HepG2 (cell line): ENCODE measurements around the gene FBRSL1. TPM values are rescaled to one million over a fixed set of nuclear protein-coding genes. Genes with fewer than 3 reads are reported as not detected.
A peak's percentile ranks its signal among the peaks of the same experiment; 100 is the strongest.

ENCODE experiments used
- GPN1 ChIP-seq: sonication (generic); formaldehyde crosslinking; IDR thresholded peaks from 2 replicates; pipeline ENCODE4 v1.5.1; 2020; ENCODE audit warnings: missing genetic modification reagents, borderline replicate concordance
- HES4 ChIP-seq: sonication (generic); formaldehyde crosslinking; IDR thresholded peaks from 2 replicates; pipeline ENCODE4 v1.9.0; 2021; ENCODE audit warnings: mild to moderate bottlenecking, missing genetic modification reagents, borderline replicate concordance
- IRF1 ChIP-seq: sonication (generic); formaldehyde crosslinking; IDR thresholded peaks from 2 replicates; pipeline ENCODE4 v1.4.0; 2020; ENCODE audit warnings: low read depth, mild to moderate bottlenecking, missing genetic modification reagents
- KDM1A ChIP-seq: IDR thresholded peaks from 2 replicates; pipeline ENCODE4 v1.6.1; 2016; ENCODE audit warnings: missing compliant biosample characterization
- MAZ ChIP-seq, 2 experiments: sonication (generic) in 1 of 2; formaldehyde crosslinking in 1 of 2; IDR thresholded peaks; 2 replicates each; pipeline versions ENCODE4 v1.5.0 to v1.6.1; 2012 to 2020; ENCODE audit warnings: low read depth in 2 of 2, mild to moderate bottlenecking in 2 of 2, borderline replicate concordance in 1 of 2, improper control_type of control experiment in 1 of 2, low read length in 1 of 2, missing genetic modification reagents in 1 of 2, moderate library complexity in 1 of 2
- MED13 ChIP-seq: sonication (generic); formaldehyde crosslinking; IDR thresholded peaks from 2 replicates; pipeline ENCODE4 v1.5.0; 2020; ENCODE audit warnings: missing genetic modification reagents
- PHF21A ChIP-seq: sonication (generic); formaldehyde crosslinking; IDR thresholded peaks from 2 replicates; pipeline ENCODE4 v1.5.0; 2020; ENCODE audit warnings: mild to moderate bottlenecking, missing genetic modification reagents
- RARG ChIP-seq: sonication (generic); formaldehyde crosslinking; IDR thresholded peaks from 2 replicates; pipeline ENCODE4 v1.4.0; 2020; ENCODE audit warnings: low read depth, mild to moderate bottlenecking, missing genetic modification reagents
- RBM22 ChIP-seq: fragments of 200-400 bp; formaldehyde crosslinking; optimal IDR thresholded peaks from 2 replicates; pipeline ENCODE3; 2017; ENCODE audit warnings: mild to moderate bottlenecking, low read length, moderate library complexity
- SMYD3 ChIP-seq: sonication (generic); formaldehyde crosslinking; IDR thresholded peaks from 2 replicates; pipeline ENCODE4 v1.8.1; 2023; ENCODE audit warnings: mild to moderate bottlenecking, missing genetic modification reagents
- TBX3 ChIP-seq: fragments of 450-650 bp; IDR thresholded peaks from 2 replicates; pipeline ENCODE4 v1.6.1; 2017; ENCODE audit warnings: antibody characterized with exemption, mild to moderate bottlenecking, inconsistent platforms, borderline replicate concordance
- TSC22D2 ChIP-seq: sonication (generic); formaldehyde crosslinking; IDR thresholded peaks from 2 replicates; pipeline ENCODE4 v1.5.1; 2020; ENCODE audit warnings: missing genetic modification reagents, mild to moderate bottlenecking, borderline replicate concordance
- YY1 ChIP-seq: IDR thresholded peaks from 2 replicates; pipeline ENCODE4 v1.6.1; 2011; ENCODE audit warnings: low read length, low read depth, moderate library complexity, mild to moderate bottlenecking; ENCODE audit not compliant: insufficient read depth, insufficient replicate concordance
- ZHX2 ChIP-seq, 2 experiments: sonication (generic) in 1 of 2; formaldehyde crosslinking in 1 of 2; IDR thresholded peaks; 2 replicates each; pipeline versions ENCODE4 v1.6.1 to v1.9.0; 2014 to 2022; ENCODE audit warnings: antibody characterized with exemption in 1 of 2, borderline replicate concordance in 1 of 2, inconsistent platforms in 1 of 2, low read depth in 1 of 2, missing genetic modification reagents in 1 of 2
- ZIK1 ChIP-seq: sonication (generic); formaldehyde crosslinking; IDR thresholded peaks from 2 replicates; pipeline ENCODE4 v1.5.0; 2020; ENCODE audit warnings: mild to moderate bottlenecking, low read depth, missing genetic modification reagents, borderline replicate concordance
- ZNF333 ChIP-seq: sonication (generic); formaldehyde crosslinking; IDR thresholded peaks from 2 replicates; pipeline ENCODE4 v1.4.0; 2020; ENCODE audit warnings: mild to moderate bottlenecking, missing genetic modification reagents, borderline replicate concordance
- ZNF563 ChIP-seq: sonication (generic); formaldehyde crosslinking; IDR thresholded peaks from 2 replicates; pipeline ENCODE4 v1.8.0; 2022; ENCODE audit warnings: mild to moderate bottlenecking, moderate library complexity, missing genetic modification reagents
- ZNF570 ChIP-seq: sonication (generic); formaldehyde crosslinking; IDR thresholded peaks from 2 replicates; pipeline ENCODE4 v1.4.0; 2020; ENCODE audit warnings: mild to moderate bottlenecking, missing genetic modification reagents, borderline replicate concordance
- ZNF883 ChIP-seq: sonication (generic); formaldehyde crosslinking; IDR thresholded peaks from 2 replicates; pipeline ENCODE4 v1.5.1; 2020; ENCODE audit warnings: mild to moderate bottlenecking, missing genetic modification reagents; ENCODE audit errors: not compliant biosample characterization
- polyA plus RNA-seq, 8 experiments: library from polyadenylated mRNA; depleted of rRNA in 3 of 8; stranded (reverse) in 7 of 8; unstranded in 1 of 8; fragments of >200 nt; fragmentation: Illumina TruSeq in 4 of 8; extraction: Trizol in 4 of 8; gene quantifications; 2 replicates each; pipeline versions ENCODE4 v1.2.1 to v1.2.3, GENCODE V29; 2011 to 2016; ENCODE audit warnings: low read depth in 4 of 8, missing spikeins in 1 of 8, mixed read lengths in 1 of 8; ENCODE audit not compliant: insufficient read depth in 1 of 8
- total RNA-seq, 5 experiments: library from RNA; depleted of rRNA; stranded (reverse); fragments of >200 nt; fragmentation: Illumina TruSeq; extraction: Trizol; gene quantifications; 2 replicates each; pipeline ENCODE4 v1.2.3, GENCODE V29; 2016; ENCODE audit warnings: low read depth in 1 of 5
- TF ChIP-seq, protein P1 (sequence below): sonication (generic); formaldehyde crosslinking; conservative IDR thresholded peaks from 2 replicates; pipeline ENCODE4 v1.4.0; 2020; ENCODE audit warnings: missing genetic modification reagents

Gene FBRSL1
- total and polyA plus RNA-seq, 2 of the 13 experiments (the other 11 are each of a cell fraction or from before 2014, with no cell fraction given), result 3.6 to 7.9 TPM

DNA sequence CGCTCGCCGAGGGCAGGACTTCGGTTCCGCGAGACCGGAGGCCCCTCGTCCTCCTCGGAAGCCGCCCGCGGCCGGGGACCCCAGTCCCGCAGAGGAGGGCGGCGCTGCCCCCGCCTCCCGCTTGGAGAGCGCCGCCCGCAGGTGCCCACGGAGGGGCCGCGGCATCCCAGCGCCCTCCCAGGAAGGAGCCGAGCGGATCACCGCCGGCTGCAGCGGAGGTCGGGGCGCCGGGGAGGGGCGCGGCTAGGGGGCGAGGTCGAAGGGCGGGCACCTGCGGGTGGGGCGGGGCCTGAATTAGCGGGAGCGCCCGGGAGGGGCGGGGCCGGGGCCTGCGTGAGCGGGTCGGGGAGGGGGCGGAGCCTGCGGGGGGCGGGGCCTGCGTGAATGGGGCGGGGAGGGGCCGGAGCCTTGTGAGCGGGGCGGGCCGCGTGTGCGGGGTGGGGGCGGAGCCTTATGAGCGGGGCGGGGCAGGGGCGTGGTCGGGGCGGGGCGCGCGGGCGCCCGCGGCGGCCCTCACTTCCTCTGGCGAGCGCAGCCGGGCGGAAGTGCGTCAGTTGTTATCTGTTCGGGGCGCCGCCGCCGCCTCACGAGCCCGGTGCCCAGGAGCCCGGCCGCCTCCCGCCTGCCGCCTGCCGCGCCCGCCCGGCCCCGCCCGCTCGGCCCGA lies at the start of gene FBRSL1 (continued):
- TF ChIP-seq YY1, result no peak
- TF ChIP-seq MED13 (CRISPR knock-in tag), result no peak
- no peak for TF ChIP-seq ZNF570
- TF ChIP-seq TBX3, result no peak
- TF ChIP-seq ZNF883 (CRISPR knock-in tag), result no peak
- 0 out of 2 replicates have a peak, but pooled peaks have one; percentile 24 for TF ChIP-seq MAZ (IDR thresholded peaks at IDR 0.05; ENCODE audit: borderline replicate concordance, low read depth, low read length)
- TF ChIP-seq MAZ (CRISPR knock-in tag; IDR thresholded peaks at IDR 0.05; ENCODE audit: low read depth), result 0 out of 2 replicates have a peak, but pooled peaks have one; percentile 25
- no peak for TF ChIP-seq HES4 (CRISPR knock-in tag)
- TF ChIP-seq IRF1 (CRISPR knock-in tag), result no peak
- TF ChIP-seq ZHX2 (IDR thresholded peaks at IDR 0.05; ENCODE audit: low read depth), result no peak
- TF ChIP-seq ZHX2 (CRISPR knock-in tag; IDR thresholded peaks at IDR 0.05; ENCODE audit: borderline replicate concordance), result no peak
- TF ChIP-seq, protein P1, sequence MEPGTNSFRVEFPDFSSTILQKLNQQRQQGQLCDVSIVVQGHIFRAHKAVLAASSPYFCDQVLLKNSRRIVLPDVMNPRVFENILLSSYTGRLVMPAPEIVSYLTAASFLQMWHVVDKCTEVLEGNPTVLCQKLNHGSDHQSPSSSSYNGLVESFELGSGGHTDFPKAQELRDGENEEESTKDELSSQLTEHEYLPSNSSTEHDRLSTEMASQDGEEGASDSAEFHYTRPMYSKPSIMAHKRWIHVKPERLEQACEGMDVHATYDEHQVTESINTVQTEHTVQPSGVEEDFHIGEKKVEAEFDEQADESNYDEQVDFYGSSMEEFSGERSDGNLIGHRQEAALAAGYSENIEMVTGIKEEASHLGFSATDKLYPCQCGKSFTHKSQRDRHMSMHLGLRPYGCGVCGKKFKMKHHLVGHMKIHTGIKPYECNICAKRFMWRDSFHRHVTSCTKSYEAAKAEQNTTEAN (CRISPR knock-in tag), result no peak
- no peak for TF ChIP-seq RARG (CRISPR knock-in tag)
- TF ChIP-seq RBM22, result no peak
- TF ChIP-seq ZNF563 (CRISPR knock-in tag), result peak; percentile 54; the same call in 1 of the 2 replicates
- TF ChIP-seq KDM1A (CRISPR knock-in tag), result no peak
- no peak for TF ChIP-seq GPN1 (CRISPR knock-in tag)
- TF ChIP-seq PHF21A (CRISPR knock-in tag), result no peak
- no peak for TF ChIP-seq TSC22D2 (CRISPR knock-in tag)
- TF ChIP-seq SMYD3 (CRISPR knock-in tag), result no peak
- TF ChIP-seq ZNF333 (CRISPR knock-in tag), result no peak
- TF ChIP-seq ZIK1 (CRISPR knock-in tag), result no peak
